Thoracic aorta (tissue), 2 donors: ENCODE results near the gene ACSL6. TPM values are rescaled to one million over a fixed set of nuclear protein-coding genes. Genes with fewer than 3 reads are reported as not detected.

ENCODE experiments used
- ATAC-seq: fragments of 150-250 bp; one replicate; pipeline ENCODE4 v1.8.0; 2017; ENCODE audit warnings: low read depth; ENCODE audit not compliant: insufficient number of reproducible peaks, low FRiP score
- DNase-seq: peaks from one replicate; pipeline ENCODE4 v3.0.0-alpha.2; 2020; ENCODE audit warnings: low spot score
- H3K27ac ChIP-seq, 2 donors: fragments of 200-600 bp; sonication (generic); 1 replicate in 1 of 2; 2 replicates in 1 of 2; pipeline ENCODE4 v1.5.1; 2016; ENCODE audit warnings: mild to moderate bottlenecking in 2 of 2, moderate library complexity in 2 of 2
- H3K27me3 ChIP-seq: fragments of 200-600 bp; sonication (generic); replicated peaks from 2 replicates; pipeline ENCODE4 v1.6.0; 2016; ENCODE audit warnings: mild to moderate bottlenecking; ENCODE audit not compliant: insufficient read depth
- H3K36me3 ChIP-seq: fragments of 200-600 bp; sonication (generic); one replicate; pipeline ENCODE4 v1.5.1; 2016
- H3K4me1 ChIP-seq, 2 donors: fragments of 200-600 bp; sonication (generic); 1 replicate in 1 of 2; 2 replicates in 1 of 2; pipeline versions ENCODE4 v1.5.1 to v1.6.0; 2016; ENCODE audit warnings: low read depth in 2 of 2, mild to moderate bottlenecking in 1 of 2; ENCODE audit not compliant: control insufficient read depth in 1 of 2
- H3K4me3 ChIP-seq: fragments of 200-600 bp; sonication (generic); 2 replicates; pipeline ENCODE4 v1.5.1; 2016; ENCODE audit warnings: mild to moderate bottlenecking
- H3K9me3 ChIP-seq: fragments of 200-600 bp; sonication (generic); 2 replicates; pipeline ENCODE4 v1.5.1; 2016
- CTCF ChIP-seq: fragments of 200-600 bp; sonication (generic); IDR thresholded peaks from one replicate; pipeline ENCODE4 v1.5.1; 2019; ENCODE audit warnings: antibody characterized with exemption
- total RNA-seq, 2 donors: library from RNA; depleted of rRNA; stranded (reverse); fragments of >200 nt; gene quantifications; one replicate each; pipeline versions ENCODE4 v1.1.0 to v1.2.3, GENCODE V29; 2016

The ACSL6 gene
- total RNA-seq, 2 donors from 2014 or later: 1.6 TPM

DNA sequence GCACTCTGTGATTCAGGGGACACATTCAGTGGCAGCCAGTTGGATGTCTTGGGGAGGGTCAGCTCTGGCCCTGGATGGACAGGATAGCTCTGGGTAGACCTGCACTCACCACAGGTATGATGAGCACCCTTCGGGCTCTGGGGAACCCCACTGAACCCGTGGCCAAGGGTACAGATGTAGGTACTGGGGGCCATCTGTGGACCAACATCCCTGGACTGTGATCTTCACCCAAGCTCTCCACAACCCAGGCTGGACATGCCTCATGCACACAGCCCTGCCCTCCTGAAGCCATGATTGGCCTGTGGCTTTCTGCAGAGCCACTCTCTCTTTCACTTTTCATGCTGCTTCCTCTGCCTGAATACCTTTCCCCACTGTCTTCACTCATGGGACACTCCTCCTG, 15.6 kb upstream of the ACSL6 start:
- Histone ChIP-seq H3K9me3 (no peaks in the 10 kb centered on the region), H3K36me3 (no peaks in the 10 kb centered on the region), H3K4me3 (no peak overlapping the region), H3K27me3 (no peaks in the 10 kb centered on the region), H3K4me1 (no peaks in the 10 kb centered on the region), H3K27ac (no peak overlapping the region)
- TF ChIP-seq CTCF: no peak
- no peak for ATAC-seq
- DNase-seq: no peak

DNA sequence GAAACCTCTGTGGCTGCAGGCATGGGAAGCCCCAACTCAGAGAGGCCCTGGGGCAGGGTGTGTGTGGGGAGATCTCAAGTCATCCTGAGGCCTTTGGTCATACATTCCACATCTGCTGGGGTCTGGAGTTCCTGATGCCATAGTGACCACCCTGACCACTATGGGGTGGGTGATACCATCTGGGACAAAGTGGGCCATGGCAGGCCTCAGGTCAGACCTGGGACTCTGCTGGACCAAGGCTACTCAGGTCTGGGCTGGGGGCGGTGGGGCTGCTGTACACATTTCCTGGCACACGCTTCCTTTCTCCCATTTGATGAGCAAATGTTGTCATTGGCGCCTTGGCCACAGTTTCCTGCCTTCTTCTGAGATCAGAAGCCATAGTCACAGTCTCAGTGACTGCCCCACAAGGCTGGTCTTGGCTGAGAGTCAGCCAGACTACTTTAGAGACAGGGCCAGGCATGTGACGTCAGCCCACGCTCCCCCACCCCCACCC, 15.1 kb upstream of the ACSL6 start:
- H3K9me3 ChIP-seq: no peaks in the 10 kb centered on the region
- ATAC-seq (no peak), DNase-seq (no peak)
- no peak for TF ChIP-seq CTCF
- H3K4me3 ChIP-seq: no peak overlapping the region
- no peaks in the 10 kb centered on the region for H3K27me3 ChIP-seq
- no peaks in the 10 kb centered on the region for H3K36me3 ChIP-seq
- no peaks in the 10 kb centered on the region for H3K4me1 ChIP-seq
- no peak overlapping the region for H3K27ac ChIP-seq

GRCh38 chr5:132025403-132025971, 14.0 kb upstream of the ACSL6 start:
- Histone ChIP-seq H3K4me3 (no peak overlapping the region), H3K27me3 (no peaks in the 10 kb centered on the region), H3K9me3 (no peaks in the 10 kb centered on the region), H3K4me1 (no peaks in the 10 kb centered on the region), H3K27ac (no peak overlapping the region), H3K36me3 (no peaks in the 10 kb centered on the region)
- TF ChIP-seq CTCF: no peak
- DNase-seq: no peak
- ATAC-seq: no peak

DNA sequence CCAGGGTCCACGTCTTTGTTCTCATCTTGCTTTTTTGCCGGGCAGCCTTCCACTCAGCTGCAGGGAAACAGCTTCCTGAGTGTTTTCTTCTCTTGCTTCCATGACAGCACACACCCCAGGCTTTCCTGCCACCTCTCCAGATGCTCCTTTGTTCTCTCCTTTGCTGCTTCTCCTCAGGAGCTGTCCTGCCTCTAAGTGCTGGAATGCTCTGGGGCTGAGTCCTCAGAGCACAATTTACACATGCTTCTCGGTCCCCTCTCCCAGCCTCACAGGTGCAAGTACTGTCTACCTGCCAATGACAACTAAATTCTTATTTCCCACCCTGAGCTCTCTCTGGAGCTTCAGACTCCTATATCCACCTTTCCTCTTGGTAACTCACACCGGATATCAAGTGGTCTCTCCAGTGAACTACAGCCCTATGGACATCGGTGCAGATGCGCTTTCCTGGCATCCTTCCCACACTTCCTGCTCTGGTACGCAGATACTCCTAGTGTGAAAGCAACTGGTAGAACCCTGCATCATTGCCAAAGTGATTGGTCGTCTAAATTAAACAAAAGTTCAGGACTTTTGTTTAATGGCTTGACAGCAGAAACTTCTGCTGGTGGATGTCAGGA, 13.4 kb upstream of the ACSL6 start:
- TF ChIP-seq CTCF: no peak

DNA sequence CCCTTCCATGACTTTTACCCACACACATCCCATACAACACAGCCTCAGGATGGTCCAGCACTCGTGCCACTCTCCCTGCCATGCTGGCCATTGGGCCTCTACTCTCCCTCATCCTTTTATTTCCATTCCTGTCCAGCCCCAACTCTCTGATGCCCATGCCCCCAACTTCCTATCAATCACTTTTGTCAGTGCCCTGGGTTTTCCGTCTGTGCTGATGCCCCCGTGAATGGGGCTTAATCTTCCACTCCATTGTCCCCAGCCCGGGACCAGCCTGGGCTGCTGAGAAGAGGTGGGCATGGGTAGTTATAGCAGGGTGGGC, 12.6 kb upstream of the ACSL6 start:
- no peak for DNase-seq
- no peak overlapping the region for H3K27ac ChIP-seq
- H3K4me1 ChIP-seq: no peaks in the 10 kb centered on the region
- TF ChIP-seq CTCF: no peak
- no peaks in the 10 kb centered on the region for H3K27me3 ChIP-seq
- ATAC-seq: no peak
- no peak overlapping the region for H3K4me3 ChIP-seq
- H3K9me3 ChIP-seq: no peaks in the 10 kb centered on the region
- no peaks in the 10 kb centered on the region for H3K36me3 ChIP-seq

More for the DNA sequence above, 13.4 kb upstream of the ACSL6 start:
- no peak overlapping the region for H3K27ac ChIP-seq
- H3K27me3 ChIP-seq: no peaks in the 10 kb centered on the region
- no peaks in the 10 kb centered on the region for H3K4me1 ChIP-seq
- ATAC-seq (no peak), DNase-seq (no peak)
- H3K9me3 ChIP-seq: no peaks in the 10 kb centered on the region
- H3K36me3 ChIP-seq: no peaks in the 10 kb centered on the region
- H3K4me3 ChIP-seq: no peak overlapping the region
